ENCODE results near the gene RAB36. TPM values are rescaled to one million over a fixed set of nuclear protein-coding genes. Genes with fewer than 3 reads are reported as not detected.

Gene RAB36
- total and polyA plus RNA-seq, 3 experiments from 2014 or later = 0.93 to 1.5 (median 1.5) TPM

GRCh38 chr22:23178512-23179254 is 33.4 kb downstream of the RAB36 start:
- peak; percentile 55 to 74 (median 59) for DNase-seq
- peaks cover 56% of the 10 kb centered on the region for H3K4me1 ChIP-seq (ENCODE audit: insufficient read depth, low read length)
- peak overlapping the region; percentile 22 to 97 (median 82) for H3K4me3 Mint-ChIP-seq
- H3K4me1 Mint-ChIP-seq = peaks cover 47 to 63% (median 55%) of the 10 kb centered on the region in 3 donors
- no peaks in the 10 kb centered on the region for H3K27me3 ChIP-seq (ENCODE audit: insufficient read depth, low read length, poor library complexity, severe bottlenecking)
- peak overlapping the region; percentile 74 to 97 (median 90) for H3K27ac Mint-ChIP-seq
- peaks cover 3% of the 10 kb centered on the region for H3K36me3 ChIP-seq (ENCODE audit: insufficient read depth, low read length)
- H3K4me3 ChIP-seq (ENCODE audit: low read length) = no peak overlapping the region
- H3K36me3 Mint-ChIP-seq = peaks cover 0 to 8% (median 4%) of the 10 kb centered on the region in 3 donors
- H3K9me3 Mint-ChIP-seq = peaks cover 0 to 8% (median 5%) of the 10 kb centered on the region in 5 donors
- POLR2A ChIA-PET = interaction anchor here (0.7 kb wide), 1 partner anchor 103 kb away, joined by 4 read pairs; no protein-coding TSS in a partner anchor
- peaks cover 0 to 2% of the 10 kb centered on the region in 2 donors for H3K27me3 Mint-ChIP-seq
- CTCF ChIA-PET = interaction anchor here (0.8 to 5.2 kb wide), 16 partner anchors 9 to 218 kb away, joined by 3 to 69 read pairs (median 5); partner anchors contain the start of gene RAB36
- H3K27ac ChIP-seq (ENCODE audit: low read depth, low read length) = peak overlapping the region; percentile 82
- H3K9me3 ChIP-seq (ENCODE audit: low read length) = peaks cover 7% of the 10 kb centered on the region

GRCh38 chr22:23179381-23180299 is 34.4 kb downstream of the RAB36 start:
- no peaks in the 10 kb centered on the region for H3K27me3 ChIP-seq (ENCODE audit: insufficient read depth, low read length, poor library complexity, severe bottlenecking)
- peaks cover 63% of the 10 kb centered on the region for H3K4me1 ChIP-seq (ENCODE audit: insufficient read depth, low read length)
- H3K9me3 Mint-ChIP-seq = peaks cover 0 to 8% (median 5%) of the 10 kb centered on the region in 5 donors
- H3K27ac ChIP-seq (ENCODE audit: low read depth, low read length) = peak overlapping the region; percentile 82
- peak overlapping the region; percentile 74 to 97 (median 90) for H3K27ac Mint-ChIP-seq
- DNase-seq = peak in 1 of 5 donors; percentile 19
- peaks cover 0 to 2% of the 10 kb centered on the region in 2 donors for H3K27me3 Mint-ChIP-seq
- H3K36me3 Mint-ChIP-seq = peaks cover 0 to 8% (median 4%) of the 10 kb centered on the region in 3 donors
- H3K36me3 ChIP-seq (ENCODE audit: insufficient read depth, low read length) = peaks cover 5% of the 10 kb centered on the region
- peak overlapping the region; percentile 28 for H3K4me3 ChIP-seq (ENCODE audit: low read length)
- H3K4me3 Mint-ChIP-seq = peak overlapping the region; percentile 66 to 97 (median 82)
- ChIA-PET POLR2A (interaction anchor here (0.6 to 2.2 kb wide), 2 partner anchors 63 to 102 kb away, joined by 4 to 12 read pairs; no protein-coding TSS in a partner anchor), CTCF (interaction anchor here (1.5 to 5.2 kb wide), 7 partner anchors 35 to 206 kb away, joined by 3 to 69 read pairs (median 15); partner anchors contain the start of gene RAB36)
- peaks cover 53 to 68% (median 59%) of the 10 kb centered on the region in 3 donors for H3K4me1 Mint-ChIP-seq
- H3K9me3 ChIP-seq (ENCODE audit: low read length) = peaks cover 7% of the 10 kb centered on the region

- DNase-seq = peak; percentile 50 to 73 (median 65)
- H3K27ac Mint-ChIP-seq = peak within 1 kb of the TSS; percentile 74 to 97 (median 92)
- peak within 1 kb of the TSS; percentile 82 for H3K27ac ChIP-seq (ENCODE audit: low read depth, low read length)
- ChIA-PET POLR2A (interaction anchor here (0.6 to 2.2 kb wide), 2 partner anchors 63 to 102 kb away, joined by 4 to 12 read pairs; no protein-coding TSS in a partner anchor), CTCF (interaction anchor here (1.2 to 5.2 kb wide), 4 partner anchors 37 to 110 kb away, joined by 3 to 69 read pairs (median 18); no protein-coding TSS in a partner anchor)
- H3K27me3 Mint-ChIP-seq = peaks cover 0 to 2% of the 10 kb centered on the region in 2 donors
- peak within 1 kb of the TSS; percentile 70 for H3K4me3 ChIP-seq (ENCODE audit: low read length)
- peaks cover 0 to 8% (median 4%) of the 10 kb centered on the region in 3 donors for H3K36me3 Mint-ChIP-seq
- H3K9me3 Mint-ChIP-seq = peaks cover 0 to 8% (median 5%) of the 10 kb centered on the region in 5 donors
- peaks cover 7% of the 10 kb centered on the region for H3K9me3 ChIP-seq (ENCODE audit: low read length)
- H3K27me3 ChIP-seq (ENCODE audit: insufficient read depth, low read length, poor library complexity, severe bottlenecking) = no peaks in the 10 kb centered on the region
- peaks cover 70% of the 10 kb centered on the region for H3K4me1 ChIP-seq (ENCODE audit: insufficient read depth, low read length)
- H3K4me3 Mint-ChIP-seq = peak within 1 kb of the TSS; percentile 88 to 99 (median 95)
- peaks cover 8% of the 10 kb centered on the region for H3K36me3 ChIP-seq (ENCODE audit: insufficient read depth, low read length)
- peaks cover 59 to 74% (median 62%) of the 10 kb centered on the region in 3 donors for H3K4me1 Mint-ChIP-seq
Observed at GRCh38 chr22:23180301-23180892, 35.1 kb downstream of the RAB36 start, which contains the start of gene BCR. TSS of gene BCR (plus strand) at chr22:23180509. CDS start at chr22:23180961, 452 bp downstream.

GRCh38 chr22:23180893-23181720 is 35.8 kb downstream of the RAB36 start:
- peak overlapping the region; percentile 70 for H3K4me3 ChIP-seq (ENCODE audit: low read length)
- ChIA-PET CTCF (interaction anchor here (1.2 to 5.2 kb wide), 4 partner anchors 37 to 109 kb away, joined by 3 to 69 read pairs (median 18); no protein-coding TSS in a partner anchor), POLR2A (interaction anchor here (2.2 kb wide), 1 partner anchor 101 kb away, joined by 12 read pairs; no protein-coding TSS in a partner anchor)
- H3K27ac Mint-ChIP-seq = peak overlapping the region; percentile 50 to 97 (median 90)
- peaks cover 0 to 7% (median 5%) of the 10 kb centered on the region in 5 donors for H3K9me3 Mint-ChIP-seq
- DNase-seq = peak in 3 of 5 donors; percentile 39 to 64 (median 50)
- peaks cover 59 to 73% (median 61%) of the 10 kb centered on the region in 3 donors for H3K4me1 Mint-ChIP-seq
- H3K4me3 Mint-ChIP-seq = peak overlapping the region; percentile 88 to 99 (median 94)
- no peaks in the 10 kb centered on the region for H3K27me3 ChIP-seq (ENCODE audit: insufficient read depth, low read length, poor library complexity, severe bottlenecking)
- H3K27ac ChIP-seq (ENCODE audit: low read depth, low read length) = peak overlapping the region; percentile 81
- H3K9me3 ChIP-seq (ENCODE audit: low read length) = peaks cover 5% of the 10 kb centered on the region
- H3K36me3 Mint-ChIP-seq = peaks cover 0 to 9% (median 4%) of the 10 kb centered on the region in 3 donors
- H3K4me1 ChIP-seq (ENCODE audit: insufficient read depth, low read length) = peaks cover 63% of the 10 kb centered on the region
- H3K36me3 ChIP-seq (ENCODE audit: insufficient read depth, low read length) = peaks cover 8% of the 10 kb centered on the region
- peaks cover 0 to 2% of the 10 kb centered on the region in 2 donors for H3K27me3 Mint-ChIP-seq

GRCh38 chr22:23181721-23182308 is 36.5 kb downstream of the RAB36 start:
- H3K27me3 Mint-ChIP-seq = peaks cover 0 to 2% of the 10 kb centered on the region in 2 donors
- peaks cover 0 to 9% (median 0%) of the 10 kb centered on the region in 3 donors for H3K36me3 Mint-ChIP-seq
- peak overlapping the region; percentile 63 to 97 (median 92) for H3K27ac Mint-ChIP-seq
- Histone ChIP-seq H3K9me3 (ENCODE audit: low read length) (no peaks in the 10 kb centered on the region), H3K27me3 (ENCODE audit: insufficient read depth, low read length, poor library complexity, severe bottlenecking) (no peaks in the 10 kb centered on the region), H3K36me3 (ENCODE audit: insufficient read depth, low read length) (peaks cover 8% of the 10 kb centered on the region), H3K4me1 (ENCODE audit: insufficient read depth, low read length) (peaks cover 63% of the 10 kb centered on the region), H3K27ac (ENCODE audit: low read depth, low read length) (peak overlapping the region; percentile 81), H3K4me3 (ENCODE audit: low read length) (peak overlapping the region; percentile 70)
- H3K9me3 Mint-ChIP-seq = peaks cover 0 to 2% (median 0%) of the 10 kb centered on the region in 5 donors
- peaks cover 60 to 73% (median 61%) of the 10 kb centered on the region in 3 donors for H3K4me1 Mint-ChIP-seq
- H3K4me3 Mint-ChIP-seq = peak overlapping the region; percentile 88 to 99 (median 94)
- POLR2A ChIA-PET = no interaction called here
- peak in 2 of 5 donors; percentile 24 to 50 for DNase-seq
- CTCF ChIA-PET = interaction anchor here (1.4 to 5.2 kb wide), 3 partner anchors 61 to 109 kb away, joined by 3 to 69 read pairs (median 20); no protein-coding TSS in a partner anchor

- Histone ChIP-seq H3K4me1 (ENCODE audit: insufficient read depth, low read length) (peaks cover 59% of the 10 kb centered on the region), H3K27me3 (ENCODE audit: insufficient read depth, low read length, poor library complexity, severe bottlenecking) (no peaks in the 10 kb centered on the region), H3K9me3 (ENCODE audit: low read length) (no peaks in the 10 kb centered on the region), H3K36me3 (ENCODE audit: insufficient read depth, low read length) (peaks cover 8% of the 10 kb centered on the region), H3K4me3 (ENCODE audit: low read length) (peak overlapping the region; percentile 70), H3K27ac (ENCODE audit: low read depth, low read length) (peak overlapping the region; percentile 81)
- Mint-ChIP-seq H3K36me3 (peaks cover 0 to 10% (median 0%) of the 10 kb centered on the region in 3 donors), H3K4me3 (peak overlapping the region; percentile 88 to 99 (median 94)), H3K9me3 (no peaks in the 10 kb centered on the region), H3K4me1 (peaks cover 62 to 75% (median 63%) of the 10 kb centered on the region in 3 donors), H3K27ac (peak overlapping the region; percentile 73 to 97 (median 92)), H3K27me3 (peaks cover 0 to 2% of the 10 kb centered on the region in 2 donors)
- POLR2A ChIA-PET = no interaction called here
- DNase-seq = peak in 4 of 5 donors; percentile 17 to 39 (median 30)
- CTCF ChIA-PET = interaction anchor here (1.4 to 1.7 kb wide), 3 partner anchors 60 to 107 kb away, joined by 3 to 4 read pairs (median 3); no protein-coding TSS in a partner anchor
Observed at GRCh38 chr22:23182309-23183060, 37.2 kb downstream of the RAB36 start.
